Left ventricle myocardium superior (tissue), 1 donor: Measurements from ENCODE around the gene EPS8. TPM values are rescaled to one million over a fixed set of nuclear protein-coding genes. Genes with fewer than 3 reads are reported as not detected.
A peak's percentile ranks its signal among the peaks of the same experiment; 100 is the strongest.

Experiments
- ATAC-seq: fragments of 200-7000 bp; cut with Tn5 transposase; one replicate; pipeline ENCODE4 v1.9.1; 2020; ENCODE audit warnings: mild to moderate bottlenecking, moderate library complexity
- DNase-seq: peaks from one replicate; pipeline ENCODE4 v3.0.0-alpha.2; 2020
- intact Hi-C: fragments of 100-400 bp; cut with micrococcal nuclease; formaldehyde crosslinking; loops from one replicate; pipeline ENCODE4 v1.11.0; 2022
- total RNA-seq: library from RNA; stranded (reverse); fragmentation: NEBNext Ultra II Directional; extraction: Animal tissue kit (Norgen Biotek cat#: 25700); gene quantifications from one replicate; pipeline ENCODE4 v1.2.1, GENCODE V29; 2021
- donor health status: DM: no; HTN: yes; CAD: no; lungs with severe emphysema.

Gene EPS8
- total RNA-seq, 1 donor from 2014 or later = 20.7 TPM

GRCh38 chr12:15677228-15677627, 112.0 kb downstream of the EPS8 start:
- intact Hi-C loops = no loop called here
- no peak for ATAC-seq
- DNase-seq = no peak

- ATAC-seq (no peak), DNase-seq (no peak)
- intact Hi-C loops = no loop called here
Observed at GRCh38 chr12:15672671-15673270, 116.4 kb downstream of the EPS8 start.

GRCh38 chr12:15670756-15671155, 118.4 kb downstream of the EPS8 start:
- intact Hi-C loops = no loop called here
- no peak for DNase-seq
- no peak for ATAC-seq

- no peak for ATAC-seq
- intact Hi-C loops = no loop called here
- DNase-seq = no peak
Observed at GRCh38 chr12:15669256-15669948, 119.8 kb downstream of the EPS8 start.

GRCh38 chr12:15664491-15664890, 124.7 kb downstream of the EPS8 start:
- intact Hi-C loops = no loop called here
- no peak for DNase-seq
- ATAC-seq = no peak

- intact Hi-C loops = no loop called here
- DNase-seq (no peak), ATAC-seq (no peak)
Observed at GRCh38 chr12:15662983-15663659, 126.1 kb downstream of the EPS8 start.

GRCh38 chr12:15662303-15662980, 126.7 kb downstream of the EPS8 start:
- intact Hi-C loops = no loop called here
- no peak for DNase-seq
- ATAC-seq = no peak

- DNase-seq (no peak), ATAC-seq (no peak)
- intact Hi-C loops = no loop called here
Observed at GRCh38 chr12:15651371-15651770, 137.8 kb downstream of the EPS8 start.

GRCh38 chr12:15650399-15651128, 138.6 kb downstream of the EPS8 start:
- intact Hi-C loops = no loop called here
- DNase-seq (no peak), ATAC-seq (no peak)

GRCh38 chr12:15649347-15649746, 139.8 kb downstream of the EPS8 start:
- ATAC-seq = no peak
- no peak for DNase-seq
- intact Hi-C loops = no loop called here

GRCh38 chr12:15648558-15648957, 140.6 kb downstream of the EPS8 start:
- no peak for ATAC-seq
- no peak for DNase-seq
- intact Hi-C loops = no loop called here

GRCh38 chr12:15646581-15646980, 142.6 kb downstream of the EPS8 start:
- no peak for DNase-seq
- intact Hi-C loops = no loop called here
- no peak for ATAC-seq

- intact Hi-C loops = no loop called here
- ATAC-seq (no peak), DNase-seq (no peak)
Observed at GRCh38 chr12:15644700-15645099, 144.5 kb downstream of the EPS8 start.

GRCh38 chr12:15638231-15638630, 151.0 kb downstream of the EPS8 start:
- no peak for ATAC-seq
- intact Hi-C loops = no loop called here
- DNase-seq = no peak

- DNase-seq (no peak), ATAC-seq (no peak)
- intact Hi-C loops = no loop called here
Observed at GRCh38 chr12:15636060-15636890, 152.9 kb downstream of the EPS8 start.

- peak; percentile 39 for ATAC-seq
- no peak for DNase-seq
- intact Hi-C loops = no loop called here
Observed at GRCh38 chr12:15634010-15634683, 155.0 kb downstream of the EPS8 start.

GRCh38 chr12:15633201-15633600, 156.0 kb downstream of the EPS8 start:
- DNase-seq (no peak), ATAC-seq (no peak)
- intact Hi-C loops = no loop called here

GRCh38 chr12:15632708-15633107, 156.5 kb downstream of the EPS8 start:
- intact Hi-C loops = no loop called here
- ATAC-seq (no peak), DNase-seq (no peak)
